ENCODE data around the gene ADRM1.
A peak's percentile ranks its signal among the peaks of the same experiment; 100 is the strongest.

Gene ADRM1

DNA sequence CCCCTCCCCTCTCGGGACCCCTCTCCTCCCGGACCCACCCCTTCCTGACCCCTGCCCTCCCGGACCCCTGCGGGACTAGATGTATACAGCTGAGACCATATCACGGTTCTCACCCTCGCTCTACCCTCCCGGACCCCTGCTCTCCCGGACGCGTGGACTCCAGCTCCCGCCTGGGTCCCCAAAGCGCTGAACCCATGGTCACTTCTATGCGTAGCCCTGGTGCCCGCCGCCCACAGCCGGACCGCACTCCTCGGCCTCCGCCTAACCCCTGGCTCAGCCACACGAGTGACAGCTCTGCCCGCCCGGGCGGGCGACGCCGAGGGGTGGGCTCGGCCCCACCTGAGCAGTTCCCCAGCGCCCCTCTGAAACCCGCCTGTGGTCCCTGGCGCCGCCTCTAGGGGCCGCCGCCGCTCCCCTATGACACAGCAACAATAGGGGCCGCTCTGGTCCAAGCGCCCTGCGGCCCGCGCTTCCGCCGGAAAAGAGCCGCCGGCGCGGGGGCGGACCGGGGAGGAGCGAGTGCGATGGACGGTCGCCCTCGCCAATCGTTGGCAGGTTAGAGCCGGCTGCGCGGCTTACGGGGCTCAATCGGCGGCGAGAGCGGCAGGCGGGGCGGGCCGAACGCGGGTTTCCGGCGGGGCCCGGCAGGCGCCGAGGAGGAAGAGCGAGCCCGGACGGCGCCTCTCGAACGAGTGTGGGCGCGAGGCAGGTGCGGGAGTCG, at the start of gene ADRM1:
ADRM1 (plus strand) TSS at position 657 of the 721 bp plus-strand sequence. CDS start 572 bp downstream, outside the sequence.
- peak; percentile 97 for DNase-seq

DNA sequence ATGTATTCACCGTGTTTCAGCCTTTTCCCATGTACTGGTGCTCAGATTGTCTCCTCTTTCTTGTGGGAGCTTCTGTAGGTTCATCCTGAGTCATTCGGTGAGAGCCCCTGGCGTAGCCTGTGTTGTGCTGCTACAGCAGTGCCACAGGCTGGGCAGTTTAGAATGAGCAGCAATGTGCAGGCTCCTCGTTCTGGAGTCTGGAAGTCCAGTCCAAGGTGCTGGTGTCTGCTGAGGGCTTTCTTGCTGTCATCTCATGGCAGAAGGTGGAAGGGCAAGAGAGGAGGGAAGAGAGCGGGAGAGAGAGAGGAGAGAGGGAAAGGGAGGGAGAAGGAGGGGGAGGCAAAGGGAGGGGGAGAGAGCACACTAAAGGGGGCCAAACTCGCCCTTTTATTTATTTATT, 49.4 kb upstream of the ADRM1 start:
- no peak for DNase-seq

DNA sequence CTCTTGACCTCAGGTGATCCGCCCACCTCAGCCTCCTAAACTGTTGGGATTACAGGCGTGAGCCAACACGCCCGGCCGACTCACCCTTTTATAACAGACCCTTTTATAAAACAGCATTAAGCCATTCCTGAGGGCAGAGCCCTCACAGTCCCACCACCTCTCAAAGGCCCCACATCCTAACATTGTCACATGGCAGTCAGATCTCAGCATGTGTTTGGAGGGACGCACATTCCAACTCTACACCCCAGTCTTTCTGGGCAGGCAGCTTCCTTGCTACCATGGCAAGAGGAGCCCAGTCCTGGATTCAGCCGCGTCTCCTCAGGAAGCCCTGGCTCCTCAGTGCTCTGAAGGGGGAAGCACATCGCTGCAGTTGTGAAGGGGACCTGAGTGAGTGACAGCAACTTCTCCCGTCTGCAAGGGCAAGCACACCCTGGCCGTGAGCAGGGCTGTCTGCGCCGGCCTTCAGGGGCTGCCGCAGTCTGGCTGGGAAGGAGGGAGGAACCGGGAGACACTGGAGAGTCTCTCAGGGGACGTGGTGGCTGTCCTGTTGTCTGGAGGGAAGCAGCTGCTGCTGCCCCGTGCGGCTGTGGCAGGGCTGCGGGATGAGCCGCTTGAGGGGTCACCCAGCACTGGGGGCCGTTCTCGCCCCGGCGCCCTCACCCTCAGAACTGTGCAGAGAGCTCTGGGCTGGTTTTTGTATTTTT, 48.6 kb upstream of the ADRM1 start:
- DNase-seq: no peak

DNA sequence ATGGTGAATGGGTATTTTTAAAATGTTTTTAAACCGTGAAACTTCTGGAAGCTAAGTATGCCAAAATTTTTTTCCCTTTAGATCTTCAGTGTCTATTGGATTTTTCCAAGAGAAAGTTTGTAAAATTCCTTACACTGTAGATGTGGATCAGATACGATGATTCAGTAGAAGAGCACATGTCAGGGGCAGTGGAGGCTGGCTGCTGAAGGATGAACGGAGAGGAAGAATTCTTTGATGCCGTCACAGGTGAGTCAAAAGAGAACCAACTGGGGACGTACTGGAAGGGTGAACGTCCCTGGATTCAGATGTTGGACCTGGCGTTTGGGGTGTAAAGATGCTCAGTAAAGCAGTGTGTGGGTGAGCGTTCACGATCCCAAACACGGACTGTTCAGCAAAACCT, 46.8 kb upstream of the ADRM1 start:
- no peak for DNase-seq

DNA sequence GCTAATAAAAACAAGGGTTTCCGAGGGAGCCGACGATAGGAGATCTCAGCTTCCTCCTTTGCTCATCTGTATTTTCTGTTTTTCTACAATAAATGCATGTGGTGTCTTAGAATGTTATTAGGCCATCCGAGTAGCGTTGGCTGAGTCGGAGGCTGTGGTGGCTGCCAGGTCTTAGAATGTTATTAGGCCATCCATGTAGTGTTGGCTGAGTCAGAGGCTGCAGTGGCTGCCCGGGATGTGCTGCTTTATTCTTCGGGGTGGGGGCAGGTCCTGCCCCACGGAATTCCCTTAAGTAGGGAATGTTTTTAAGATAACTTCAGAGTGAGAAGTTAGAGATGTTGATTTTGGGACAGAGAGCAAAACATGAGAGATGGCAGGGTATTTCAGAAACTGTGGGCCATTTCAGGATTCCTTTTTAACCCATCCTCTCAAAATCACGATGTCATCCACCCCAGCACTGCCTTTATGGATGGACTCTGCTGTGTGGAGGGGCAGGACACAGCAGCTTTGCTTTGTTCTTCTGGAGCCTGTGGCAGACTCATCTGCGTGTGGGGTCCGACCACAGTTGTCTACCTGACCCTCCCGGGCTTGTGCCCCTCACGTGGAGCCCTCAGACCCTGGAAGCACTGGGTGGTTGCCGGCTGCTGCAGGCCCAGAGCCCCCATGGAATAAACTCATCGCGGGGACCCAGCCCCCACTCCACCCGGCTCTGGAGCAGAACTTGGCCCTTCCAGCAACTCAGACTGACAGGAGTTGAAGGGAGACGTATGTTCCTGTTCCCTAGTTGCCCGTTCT, 44.1 kb upstream of the ADRM1 start:
- no peak for DNase-seq

- DNase-seq: no peak
Observed at GRCh38 chr20:62259294-62259565, 43.6 kb upstream of the ADRM1 start.

DNA sequence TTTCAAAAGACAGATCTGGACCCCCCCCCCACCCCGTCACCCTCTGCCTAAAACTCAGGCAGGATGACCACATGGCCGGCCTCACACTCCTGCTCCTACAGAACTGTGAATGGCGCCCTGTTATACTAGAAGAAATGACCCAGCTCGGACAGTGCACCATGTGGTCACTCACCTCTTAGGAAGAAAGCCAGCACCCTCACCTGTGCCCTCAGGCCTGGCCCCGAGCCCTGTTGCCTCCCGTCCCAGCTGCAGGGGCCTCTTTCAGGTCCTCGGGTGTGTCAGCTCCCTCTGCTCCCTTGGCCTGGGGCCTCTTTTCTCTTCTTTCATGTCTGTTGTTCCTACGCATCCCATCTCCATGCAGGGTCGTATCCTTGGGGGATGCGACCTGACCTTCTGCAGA, 40.7 kb upstream of the ADRM1 start:
- no peak for DNase-seq

DNA sequence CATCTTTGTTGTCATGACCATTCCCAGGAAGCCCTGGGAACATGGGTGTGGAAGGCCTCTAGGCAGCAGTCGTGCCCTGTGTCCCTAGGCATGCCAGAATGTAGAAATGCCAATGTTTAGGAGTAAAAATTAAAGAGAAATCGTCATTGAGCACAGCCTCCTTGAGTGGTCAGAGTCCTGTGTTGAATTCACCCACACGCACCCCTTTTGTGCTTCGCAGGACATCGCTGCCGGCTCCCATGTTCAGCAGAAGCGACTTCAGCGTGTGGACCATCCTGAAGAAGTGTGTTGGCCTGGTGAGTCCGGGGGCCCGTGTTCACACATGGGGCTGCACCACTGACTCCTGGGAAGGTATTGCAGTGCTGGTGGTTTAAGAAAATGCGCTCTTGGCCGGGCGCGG, 39.4 kb upstream of the ADRM1 start:
- DNase-seq: no peak

- no peak for DNase-seq
Observed at GRCh38 chr20:62265365-62265764, 37.4 kb upstream of the ADRM1 start.

DNA sequence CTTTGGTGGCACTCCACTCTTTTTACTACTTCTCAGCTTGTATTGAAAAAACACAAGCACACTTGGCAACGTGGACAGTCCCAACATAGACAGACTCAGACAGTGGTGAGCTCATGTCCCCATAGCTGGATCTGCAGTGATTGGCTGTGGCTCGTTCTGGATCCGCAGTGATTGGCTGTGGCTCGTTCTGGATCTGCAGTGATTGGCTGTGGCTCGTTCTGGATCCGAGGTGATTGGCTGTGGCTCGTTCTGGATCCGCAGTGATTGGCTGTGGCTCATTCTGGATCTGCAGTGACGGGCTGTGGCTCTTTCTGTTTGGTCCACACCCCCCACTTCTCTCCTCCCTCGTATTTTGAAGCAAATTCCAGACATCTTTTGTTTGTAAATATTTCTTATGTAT, 36.5 kb upstream of the ADRM1 start:
- no peak for DNase-seq

GRCh38 chr20:62266851-62267250, 35.9 kb upstream of the ADRM1 start:
- no peak for DNase-seq

- DNase-seq: no peak
Observed at GRCh38 chr20:62267543-62267942, 35.3 kb upstream of the ADRM1 start.

- DNase-seq: no peak
Observed at GRCh38 chr20:62268228-62268900, 34.4 kb upstream of the ADRM1 start.

DNA sequence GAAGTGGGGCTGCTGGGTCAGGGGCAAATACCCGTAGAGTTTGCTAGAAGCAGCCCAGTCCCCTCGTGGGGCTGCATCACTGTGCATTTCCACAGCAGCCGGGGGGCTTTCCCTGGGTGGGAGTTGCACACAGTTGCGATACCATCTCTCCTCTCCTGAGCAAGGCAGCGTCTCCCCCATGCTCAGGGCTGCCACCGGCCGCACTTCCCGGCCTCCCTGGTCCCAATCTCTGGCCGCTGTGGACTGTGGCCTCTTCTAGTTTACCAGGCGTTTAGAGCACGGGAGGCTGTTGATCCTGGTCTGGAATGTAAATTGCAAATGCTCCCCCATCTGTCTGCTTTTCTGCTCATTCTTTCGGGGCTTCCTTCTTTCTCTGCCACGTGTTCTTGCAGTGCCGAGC, 33.4 kb upstream of the ADRM1 start:
- DNase-seq: no peak

GRCh38 chr20:62269871-62270270, 32.9 kb upstream of the ADRM1 start:
- no peak for DNase-seq

GRCh38 chr20:62272200-62272599, 30.6 kb upstream of the ADRM1 start:
- no peak for DNase-seq

DNA sequence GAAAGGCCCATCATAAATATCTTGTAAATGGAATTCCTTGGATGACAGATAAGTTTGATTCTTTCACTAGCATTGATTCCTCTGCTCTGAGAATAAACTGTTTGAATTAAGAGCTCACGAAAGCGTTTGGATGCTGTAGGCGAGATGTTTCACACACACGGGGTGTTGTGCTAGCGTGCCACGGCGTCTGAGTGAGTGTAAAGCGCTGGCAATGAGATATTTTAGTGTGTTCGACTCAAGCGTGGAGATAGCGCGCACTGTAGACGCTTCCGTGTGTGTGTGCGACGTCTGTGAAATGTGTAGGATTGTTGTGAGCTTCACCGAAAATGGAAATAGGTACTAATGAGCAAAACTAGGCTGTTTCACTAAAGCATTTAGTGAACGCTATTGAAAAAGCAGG, 29.4 kb upstream of the ADRM1 start:
- no peak for DNase-seq

GRCh38 chr20:62274332-62274950, 28.4 kb upstream of the ADRM1 start:
- peak; percentile 95 for DNase-seq

- DNase-seq: no peak
Observed at GRCh38 chr20:62275219-62275618, 27.6 kb upstream of the ADRM1 start.

GRCh38 chr20:62276439-62276838, 26.4 kb upstream of the ADRM1 start:
- DNase-seq: no peak

DNA sequence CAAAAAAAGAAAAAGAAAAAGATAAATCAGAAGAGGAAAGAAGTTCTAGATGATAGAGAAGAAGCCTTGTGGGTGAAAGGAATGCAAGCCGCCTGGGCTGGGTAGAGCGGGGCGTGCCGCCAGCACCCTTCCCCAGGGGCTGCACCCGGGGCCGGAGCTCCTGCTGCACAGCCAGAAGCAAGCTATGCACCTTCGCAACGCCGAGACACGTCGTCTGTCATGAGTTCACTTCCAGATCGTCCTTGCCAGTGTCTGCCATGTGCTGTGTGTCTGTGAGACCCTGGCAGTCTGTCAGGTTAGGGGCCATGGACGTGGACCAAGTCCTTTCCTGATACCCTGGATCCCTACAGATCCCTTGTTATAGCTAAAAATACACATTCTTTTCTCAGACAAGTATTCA, 25.5 kb upstream of the ADRM1 start:
- no peak for DNase-seq

GRCh38 chr20:62280303-62280702, 22.5 kb upstream of the ADRM1 start:
- DNase-seq: no peak
